A549 (cell line): ENCODE results near the gene IQSEC3. TPM values are rescaled to one million over a fixed set of nuclear protein-coding genes. Genes with fewer than 3 reads are reported as not detected.

Experiments used
- ATAC-seq, 2 experiments: fragments of 200-7000 bp in 1 of 2; fragments of >200 bp in 1 of 2; cut with Nextera tagmentation in 1 of 2; cut with Tn5 transposase in 1 of 2; 3 replicates each; pipeline versions ENCODE4 v1.8.0 to v1.9.1; 2018 to 2020; ENCODE audit warnings: mild to moderate bottlenecking in 1 of 2, moderate library complexity in 1 of 2
- CTCF ChIA-PET: fragments of 300-600 bp; sonication (Branson Sonifier 250); formaldehyde crosslinking; extraction: SDS; loops from one replicate; lab custom pipeline; 2021; ENCODE audit warnings: antibody characterized with exemption, inconsistent platforms; lab: Yijun Ruan, JAX
- POLR2A ChIA-PET: fragments of 350-600 bp; formaldehyde crosslinking; extraction: SDS; loops from one replicate; lab custom pipeline; 2021; ENCODE audit warnings: antibody characterized with exemption, inconsistent platforms; lab: Yijun Ruan, JAX
- DNase-seq, 2 experiments: peaks; one replicate each; pipeline versions ENCODE4 v3.0.0 to v3.0.0-alpha.2; 2011 to 2016; ENCODE audit warnings: low read depth in 1 of 2, low spot score in 1 of 2
- FAIRE-seq: peaks from 2 replicates; lab custom pipeline; 2011; peaks lifted over from hg19 to GRCh38; lab: Jason Lieb, UNC
- H3K27ac ChIP-seq, 2 experiments: fragments of >200 bp; sonication (Bioruptor Twin); formaldehyde crosslinking; 3 replicates each; pipeline ENCODE4 v1.5.1; 2016 to 2017
- H3K4me1 ChIP-seq: fragments of >200 bp; sonication (Bioruptor Twin); formaldehyde crosslinking; 3 replicates; pipeline ENCODE4 v1.6.1; 2016
- H3K4me2 ChIP-seq: fragments of >200 bp; sonication (Bioruptor Twin); formaldehyde crosslinking; 3 replicates; pipeline ENCODE4 v1.6.1; 2016
- H3K4me3 ChIP-seq: fragments of >200 bp; sonication (Bioruptor Twin); formaldehyde crosslinking; 3 replicates; pipeline ENCODE4 v1.5.1; 2016
- H3K9me3 ChIP-seq: fragments of >200 bp; sonication (Bioruptor Twin); formaldehyde crosslinking; 3 replicates; pipeline ENCODE4 v1.6.1; 2016
- BHLHE40 ChIP-seq: IDR thresholded peaks from 2 replicates; pipeline ENCODE4 v1.6.1; 2012; ENCODE audit warnings: low read depth, low read length, inconsistent platforms
- CBX2 ChIP-seq: fragments of 200-600 bp; sonication (generic); IDR thresholded peaks from 2 replicates; pipeline ENCODE4 v1.6.1; 2016; ENCODE audit warnings: low read depth, mild to moderate bottlenecking, borderline replicate concordance
- CTCF ChIP-seq: fragments of >200 bp; sonication (Bioruptor Twin); formaldehyde crosslinking; IDR thresholded peaks from 3 replicates; pipeline ENCODE4 v1.5.1; 2016
- E2F6 ChIP-seq: IDR thresholded peaks from 2 replicates; pipeline ENCODE4 v1.6.1; 2012; ENCODE audit warnings: low read depth, borderline replicate concordance
- EHF ChIP-seq: fragments of 250-450 bp; sonication (Bioruptor Pico); IDR thresholded peaks from 2 replicates; pipeline ENCODE4 v1.5.0; 2020; ENCODE audit warnings: mild to moderate bottlenecking
- FOSB ChIP-seq: fragments of 250-450 bp; sonication (Bioruptor Pico); IDR thresholded peaks from 2 replicates; pipeline ENCODE4 v1.5.0; 2020; ENCODE audit warnings: mild to moderate bottlenecking, moderate library complexity
- GATA3 ChIP-seq: IDR thresholded peaks from 2 replicates; pipeline ENCODE4 v1.6.1; 2012; ENCODE audit warnings: borderline replicate concordance
- HES2 ChIP-seq: fragments of >200 bp; sonication (Bioruptor Twin); formaldehyde crosslinking; IDR thresholded peaks from 2 replicates; pipeline ENCODE4 v1.6.1; 2016
- HEYL ChIP-seq: fragments of 250-450 bp; sonication (Bioruptor Pico); IDR thresholded peaks from 2 replicates; pipeline ENCODE4 v1.8.0; 2021; ENCODE audit warnings: mild to moderate bottlenecking, moderate library complexity
- HMGXB4 ChIP-seq: fragments of 250-450 bp; sonication (Bioruptor Pico); IDR thresholded peaks from 2 replicates; pipeline ENCODE4 v1.5.0; 2021; ENCODE audit warnings: mild to moderate bottlenecking, moderate library complexity, borderline replicate concordance
- HOXA7 ChIP-seq: fragments of 250-450 bp; sonication (Bioruptor Pico); IDR thresholded peaks from 2 replicates; pipeline ENCODE4 v1.5.0; 2020; ENCODE audit warnings: mild to moderate bottlenecking, moderate library complexity
- MAFK ChIP-seq: fragments of 450-650 bp; IDR thresholded peaks from 2 replicates; pipeline ENCODE4 v1.6.1; 2014; ENCODE audit not compliant: partially characterized antibody
- MAZ ChIP-seq: fragments of 150-350 bp; IDR thresholded peaks from 2 replicates; pipeline ENCODE4 v1.6.1; 2014; ENCODE audit warnings: antibody characterized with exemption, low read depth, low read length, borderline replicate concordance
- MYC ChIP-seq: IDR thresholded peaks from 2 replicates; pipeline ENCODE4 v1.6.1; 2012; ENCODE audit warnings: mild to moderate bottlenecking, inconsistent platforms, low read length, improper control_type of control experiment, borderline replicate concordance
- PBX3 ChIP-seq: IDR thresholded peaks from 2 replicates; pipeline ENCODE4 v1.6.1; 2012
- RCOR1 ChIP-seq: fragments of 150-350 bp; IDR thresholded peaks from 2 replicates; pipeline ENCODE4 v1.6.1; 2014; ENCODE audit warnings: antibody characterized with exemption, low read length, low read depth
- REST ChIP-seq: fragments of 200-600 bp; sonication (generic); IDR thresholded peaks from 2 replicates; pipeline ENCODE4 v1.6.1; 2016; ENCODE audit warnings: antibody characterized with exemption, mild to moderate bottlenecking, moderate library complexity
- RFX5 ChIP-seq: fragments of 450-650 bp; IDR thresholded peaks from 2 replicates; pipeline ENCODE4 v1.7.1; 2014; ENCODE audit warnings: antibody characterized with exemption, mild to moderate bottlenecking, moderate library complexity
- TP53 ChIP-seq: fragments of 250-450 bp; sonication (Bioruptor Pico); IDR thresholded peaks from 2 replicates; pipeline ENCODE4 v1.5.0; 2021; ENCODE audit warnings: mild to moderate bottlenecking, moderate library complexity
- ZC3H11A ChIP-seq: fragments of 450-650 bp; IDR thresholded peaks from 2 replicates; pipeline ENCODE4 v1.6.1; 2014; ENCODE audit warnings: antibody characterized with exemption, mild to moderate bottlenecking
- WGBS: methylation state at CpG from one replicate; pipeline ENCODE4 v1.1.6; 2017; ENCODE audit errors: missing lambda C conversion rate; 5-methylcytosine and 5-hydroxymethylcytosine counted together
- polyA plus RNA-seq, 4 experiments: library from polyadenylated mRNA; depleted of rRNA in 3 of 4; stranded (reverse); fragments of >200 nt; fragmentation: RNase III in 1 of 4; extraction: RNeasy Plus Mini Kit Qiagen cat#74134 plus additional on column Dnase treatment in 1 of 4; gene quantifications; 2 replicates in 3 of 4; 3 replicates in 1 of 4; pipeline ENCODE4 v1.2.3, GENCODE V29; 2011 to 2017

The IQSEC3 gene
- polyA plus RNA-seq, 2 of the 4 experiments (the other 2 are of a cell fraction), result not detected

GRCh38 chr12:172732-173161, 106.2 kb downstream of the IQSEC3 start:
- WGBS, result 86% methylated on average over 14 of the region's 15 CpGs
- Histone ChIP-seq H3K4me3 (no peak overlapping the region), H3K4me1 (peaks cover 14% of the 10 kb centered on the region), H3K9me3 (no peaks in the 10 kb centered on the region), H3K27ac (no peak overlapping the region), H3K4me2 (no peak overlapping the region)
- ATAC-seq (no peak), DNase-seq (no peak), FAIRE-seq (no peak)
- CTCF ChIA-PET, result interaction anchor here (0.6 to 4.3 kb wide), 5 partner anchors 12 to 63 kb away, joined by 3 to 20 read pairs (median 5); no protein-coding TSS in a partner anchor
- POLR2A ChIA-PET, result no interaction called here
- TF ChIP-seq HES2 (no peak), CTCF (no peak), HEYL (CRISPR knock-in tag) (no peak), PBX3 (no peak), MAFK (no peak), FOSB (CRISPR knock-in tag) (no peak), CBX2 (no peak), EHF (CRISPR knock-in tag) (no peak), RCOR1 (no peak), RFX5 (no peak), GATA3 (no peak), BHLHE40 (no peak), REST (no peak), TP53 (no peak), MAZ (no peak), ZC3H11A (no peak), HMGXB4 (CRISPR knock-in tag) (no peak), MYC (no peak), E2F6 (no peak), HOXA7 (no peak)
